T-helper 2 cell treated with Interferon-gamma antibody and Interleukin-4, amounts not matched to agents 5 μg/mL and 100 μg/mL, for 36 hours (primary cell): ENCODE data around the gene CPLX3.
A peak's percentile ranks its signal among the peaks of the same experiment; 100 is the strongest.

Experiments used
- DNase-seq: peaks from one replicate; pipeline ENCODE4 v3.0.0; 2021; ENCODE audit warnings: low spot score
- H3K27ac Mint-ChIP-seq: one replicate; pipeline ENCODE4 v1.8.0; 2021; ENCODE audit warnings: mild to moderate bottlenecking, mixed read lengths
- H3K27me3 Mint-ChIP-seq: one replicate; pipeline ENCODE4 v1.8.0; 2021; ENCODE audit warnings: low read depth, mixed read lengths
- H3K36me3 Mint-ChIP-seq: one replicate; pipeline ENCODE4 v1.8.0; 2021; ENCODE audit warnings: low read depth, mixed read lengths
- H3K4me1 Mint-ChIP-seq: one replicate; pipeline ENCODE4 v1.8.0; 2021; ENCODE audit warnings: low read depth, mixed read lengths
- H3K4me3 Mint-ChIP-seq: one replicate; pipeline ENCODE4 v1.8.0; 2022; ENCODE audit warnings: mild to moderate bottlenecking, moderate library complexity, mixed read lengths
- H3K9me3 Mint-ChIP-seq: one replicate; pipeline ENCODE4 v1.8.0; 2021; ENCODE audit warnings: mixed read lengths

The CPLX3 gene

DNA sequence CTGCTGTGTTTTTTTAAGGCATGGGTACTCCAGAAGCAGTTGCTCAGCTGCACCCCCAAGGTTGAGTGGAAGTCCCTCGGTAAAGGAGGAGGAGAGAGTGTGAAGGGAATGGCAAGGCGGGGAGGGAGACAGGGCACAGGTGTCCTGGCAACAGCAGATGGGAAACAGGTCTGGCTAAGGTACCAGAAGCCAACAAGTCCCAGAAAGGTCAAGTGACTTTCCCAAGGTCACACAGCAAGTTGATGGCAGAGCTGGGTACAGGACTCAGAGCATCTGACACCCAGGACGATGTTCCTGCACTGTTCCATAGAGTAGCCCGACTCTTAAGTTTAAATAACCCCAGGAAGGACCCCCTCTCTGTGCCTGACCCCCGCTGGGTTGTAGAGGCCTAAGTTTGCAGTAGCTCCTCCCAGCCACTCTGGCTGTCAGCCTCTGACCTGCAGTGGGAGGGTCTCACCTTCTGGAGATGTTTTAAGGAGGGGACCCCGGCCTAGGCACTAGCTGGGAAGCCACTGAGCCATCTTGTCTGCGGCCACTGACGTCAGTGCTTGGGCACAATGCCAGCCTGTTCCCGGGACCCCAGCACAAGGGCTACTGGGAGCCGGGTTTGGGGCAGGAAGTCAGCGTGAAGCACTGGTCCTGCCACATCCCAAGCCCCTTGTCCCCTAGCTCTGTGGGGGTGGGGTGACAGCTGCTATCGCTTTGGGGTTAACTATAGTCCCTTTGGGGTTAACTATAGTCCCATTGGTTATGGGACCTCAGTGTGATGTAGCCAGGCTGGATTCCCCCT, 34.0 kb upstream of the CPLX3 start:
- Mint-ChIP-seq H3K4me1 (peaks cover 73% of the 10 kb centered on the region), H3K9me3 (no peaks in the 10 kb centered on the region), H3K27me3 (no peaks in the 10 kb centered on the region), H3K4me3 (peak overlapping the region; percentile 88), H3K36me3 (peaks cover 51% of the 10 kb centered on the region), H3K27ac (peak overlapping the region; percentile 72)
- DNase-seq, result no peak

DNA sequence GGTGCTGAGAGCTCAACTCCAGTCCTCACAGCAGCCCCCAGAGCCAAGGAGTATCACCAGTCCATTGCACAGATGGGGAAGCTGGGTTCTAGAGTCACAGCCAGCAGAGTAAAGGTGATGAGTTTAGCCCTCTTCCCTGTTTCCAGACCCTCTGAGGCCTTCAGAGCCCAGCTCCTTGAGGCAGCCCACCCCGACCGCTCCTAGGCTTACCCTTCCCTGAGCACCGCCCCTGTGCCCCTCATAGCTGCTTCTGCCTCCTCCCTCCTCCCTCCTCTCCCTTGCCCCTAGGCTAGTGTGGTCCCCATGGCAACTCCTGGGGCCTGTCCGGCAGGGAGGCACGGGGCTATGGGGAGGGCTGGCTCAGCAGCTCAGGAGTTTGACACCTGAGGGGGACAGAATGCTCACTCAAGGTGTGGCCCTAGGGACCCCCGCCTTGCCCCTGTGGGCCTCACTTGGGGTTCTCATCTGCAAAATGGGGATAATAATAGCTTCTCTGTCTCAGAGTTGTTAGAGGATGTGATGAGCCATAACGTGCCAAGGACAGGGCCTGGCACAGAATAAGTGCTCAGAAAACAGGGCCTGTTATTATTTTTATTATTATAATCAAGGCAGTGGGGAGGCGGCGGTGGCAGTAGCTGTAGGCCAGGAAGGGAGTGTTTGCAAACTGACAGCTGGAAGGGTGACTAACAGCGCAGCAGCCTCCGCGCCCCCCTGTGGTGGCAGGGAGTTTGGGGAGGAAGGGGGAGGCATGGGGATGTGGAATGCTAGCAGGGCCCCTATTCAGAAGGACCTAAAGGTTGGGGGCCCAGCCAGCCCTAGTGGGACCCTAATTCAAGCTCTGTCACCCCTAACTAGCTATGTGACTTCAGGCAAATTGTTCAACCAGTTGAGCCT, 33.0 kb upstream of the CPLX3 start:
- H3K36me3 Mint-ChIP-seq, result peaks cover 52% of the 10 kb centered on the region
- peaks cover 72% of the 10 kb centered on the region for H3K4me1 Mint-ChIP-seq
- peak overlapping the region; percentile 63 for H3K4me3 Mint-ChIP-seq
- no peaks in the 10 kb centered on the region for H3K27me3 Mint-ChIP-seq
- peak; percentile 50 for DNase-seq
- H3K9me3 Mint-ChIP-seq, result no peaks in the 10 kb centered on the region
- H3K27ac Mint-ChIP-seq, result peak overlapping the region; percentile 56

DNA sequence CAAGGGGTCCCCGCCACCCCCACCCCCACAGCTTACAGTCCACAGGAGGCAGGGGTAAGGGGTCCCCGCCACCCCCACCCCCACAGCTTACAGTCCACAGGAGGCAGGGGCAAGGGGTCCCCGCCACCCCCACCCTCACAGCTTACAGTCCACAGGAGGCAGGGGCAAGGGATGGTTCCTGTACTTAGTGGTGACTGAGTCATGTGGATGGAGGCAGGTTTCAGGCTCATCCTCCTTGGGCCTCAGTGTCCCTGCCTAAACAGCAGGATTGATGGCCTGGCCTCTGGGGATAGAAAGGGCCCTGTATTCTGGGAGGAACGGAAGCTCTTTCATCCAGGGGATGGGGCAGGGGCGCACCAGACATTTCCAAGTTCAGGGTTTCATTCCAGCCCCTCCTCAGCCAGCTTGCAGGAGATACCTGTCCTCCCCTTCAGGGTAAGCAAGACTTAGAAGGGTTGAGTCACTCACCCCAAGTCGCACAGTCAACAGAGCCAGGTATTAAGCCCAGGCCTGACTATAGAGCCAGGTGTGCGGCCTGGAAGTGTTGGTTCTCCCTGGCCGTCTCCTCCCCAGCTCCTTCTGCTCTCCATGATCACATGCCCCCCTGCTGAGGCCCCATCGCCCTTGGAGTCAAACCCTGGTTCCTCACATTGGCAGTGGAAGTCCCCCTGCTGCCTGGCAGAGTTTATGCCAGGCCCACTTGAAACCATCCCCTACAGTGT, 32.0 kb upstream of the CPLX3 start:
- Mint-ChIP-seq H3K27me3 (no peaks in the 10 kb centered on the region), H3K4me3 (peak overlapping the region; percentile 66), H3K27ac (peak overlapping the region; percentile 83), H3K4me1 (peaks cover 68% of the 10 kb centered on the region), H3K9me3 (no peaks in the 10 kb centered on the region), H3K36me3 (peaks cover 48% of the 10 kb centered on the region)
- DNase-seq, result no peak

DNA sequence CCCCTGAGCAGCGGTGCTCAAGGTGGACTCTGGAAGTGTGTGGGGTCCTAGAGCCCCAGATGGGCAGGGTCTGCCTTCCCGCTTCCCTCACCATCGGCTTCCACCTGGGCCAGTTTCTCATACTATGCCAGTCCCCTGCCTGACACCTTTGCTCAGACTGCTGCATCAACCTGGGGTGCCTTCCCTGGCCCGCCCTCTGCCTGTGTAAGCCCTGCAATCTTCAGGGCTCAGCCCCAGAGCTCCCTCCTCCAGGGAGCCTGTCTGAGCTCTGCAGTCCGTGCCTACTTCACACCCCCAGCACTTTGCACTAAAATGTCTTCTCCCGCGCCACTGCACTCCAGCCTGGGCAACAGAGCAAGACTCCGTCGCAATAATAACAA, 31.5 kb upstream of the CPLX3 start:
- Mint-ChIP-seq H3K4me3 (peak overlapping the region; percentile 66), H3K9me3 (no peaks in the 10 kb centered on the region)

DNA sequence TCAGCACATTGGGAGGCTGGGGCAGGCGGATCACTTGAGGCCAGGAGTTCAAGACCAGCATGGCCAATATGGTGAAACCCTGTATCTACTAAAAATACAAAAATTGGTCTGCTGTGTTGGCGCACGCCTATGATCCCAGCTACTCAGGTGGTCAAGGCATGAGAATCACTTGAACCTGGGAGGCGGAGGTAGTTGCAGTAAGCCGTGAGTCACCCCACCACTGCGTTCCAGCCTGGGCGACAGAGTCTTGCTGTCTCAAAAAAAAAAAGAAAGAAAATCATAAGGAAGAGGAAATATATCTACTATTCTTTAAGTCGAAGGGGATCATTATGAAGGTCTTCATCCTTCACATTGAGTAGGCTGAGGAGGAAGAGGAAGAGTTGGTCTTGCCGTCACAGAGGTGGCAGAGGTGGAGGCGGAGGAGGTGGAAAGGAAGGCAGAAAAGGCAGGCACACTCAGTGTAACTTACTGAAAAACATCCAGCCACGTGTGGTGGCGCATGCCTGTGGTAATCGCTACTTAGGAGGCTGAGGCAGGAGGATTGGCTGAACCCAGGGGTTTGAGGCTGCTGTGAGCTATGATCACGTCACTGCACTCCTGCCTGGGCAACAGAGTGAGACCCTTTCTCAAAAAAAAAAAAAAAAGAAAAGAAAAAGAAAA, 30.3 kb upstream of the CPLX3 start:
- no peaks in the 10 kb centered on the region for H3K27me3 Mint-ChIP-seq
- H3K9me3 Mint-ChIP-seq, result no peaks in the 10 kb centered on the region
- H3K4me1 Mint-ChIP-seq, result peaks cover 65% of the 10 kb centered on the region
- peak overlapping the region; percentile 82 for H3K27ac Mint-ChIP-seq
- DNase-seq, result peak; percentile 33
- peak overlapping the region; percentile 48 for H3K4me3 Mint-ChIP-seq
- peaks cover 48% of the 10 kb centered on the region for H3K36me3 Mint-ChIP-seq

More for the DNA sequence above, 31.5 kb upstream of the CPLX3 start:
- Mint-ChIP-seq H3K36me3 (peaks cover 48% of the 10 kb centered on the region), H3K4me1 (peaks cover 68% of the 10 kb centered on the region), H3K27me3 (no peaks in the 10 kb centered on the region), H3K27ac (peak overlapping the region; percentile 83)
- DNase-seq, result no peak

DNA sequence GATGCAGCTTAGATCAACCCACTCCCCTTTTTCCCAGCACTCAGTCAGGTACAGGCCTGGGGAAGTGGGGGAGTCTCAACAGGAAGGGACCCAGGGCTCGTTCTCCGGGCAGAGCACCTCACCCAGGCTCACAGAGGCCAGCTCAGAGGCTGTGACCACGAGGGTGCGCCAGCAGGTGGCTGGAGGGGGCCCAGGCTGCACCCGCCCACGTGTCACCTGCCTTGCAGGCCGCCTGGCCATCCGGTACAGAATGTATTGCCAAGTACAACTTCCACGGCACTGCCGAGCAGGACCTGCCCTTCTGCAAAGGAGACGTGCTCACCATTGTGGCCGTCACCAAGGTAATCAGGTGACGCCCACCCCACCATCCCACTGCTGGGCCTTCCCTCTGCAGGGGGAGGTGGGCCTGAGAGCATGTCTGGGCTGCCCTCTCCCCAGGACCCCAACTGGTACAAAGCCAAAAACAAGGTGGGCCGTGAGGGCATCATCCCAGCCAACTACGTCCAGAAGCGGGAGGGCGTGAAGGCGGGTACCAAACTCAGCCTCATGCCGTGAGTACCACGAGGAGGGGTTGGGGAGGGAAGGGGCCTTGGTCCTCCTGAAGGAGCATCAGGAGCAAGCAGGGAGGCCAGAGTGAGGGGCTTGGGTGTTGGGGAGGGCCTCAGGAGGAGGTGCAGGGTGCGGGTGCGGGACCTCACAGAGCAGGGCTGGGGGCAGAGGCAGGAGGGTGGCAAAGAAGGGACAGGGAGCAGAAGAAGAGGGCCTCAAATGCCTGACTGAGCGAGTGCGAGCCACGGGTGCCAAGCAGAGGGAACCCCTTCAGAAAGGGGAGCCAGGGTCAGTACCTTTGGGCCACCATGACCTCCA, 27.8 kb upstream of the CPLX3 start:
- peaks cover 53% of the 10 kb centered on the region for H3K36me3 Mint-ChIP-seq
- no peak overlapping the region for H3K4me3 Mint-ChIP-seq
- H3K4me1 Mint-ChIP-seq, result peaks cover 40% of the 10 kb centered on the region

DNA sequence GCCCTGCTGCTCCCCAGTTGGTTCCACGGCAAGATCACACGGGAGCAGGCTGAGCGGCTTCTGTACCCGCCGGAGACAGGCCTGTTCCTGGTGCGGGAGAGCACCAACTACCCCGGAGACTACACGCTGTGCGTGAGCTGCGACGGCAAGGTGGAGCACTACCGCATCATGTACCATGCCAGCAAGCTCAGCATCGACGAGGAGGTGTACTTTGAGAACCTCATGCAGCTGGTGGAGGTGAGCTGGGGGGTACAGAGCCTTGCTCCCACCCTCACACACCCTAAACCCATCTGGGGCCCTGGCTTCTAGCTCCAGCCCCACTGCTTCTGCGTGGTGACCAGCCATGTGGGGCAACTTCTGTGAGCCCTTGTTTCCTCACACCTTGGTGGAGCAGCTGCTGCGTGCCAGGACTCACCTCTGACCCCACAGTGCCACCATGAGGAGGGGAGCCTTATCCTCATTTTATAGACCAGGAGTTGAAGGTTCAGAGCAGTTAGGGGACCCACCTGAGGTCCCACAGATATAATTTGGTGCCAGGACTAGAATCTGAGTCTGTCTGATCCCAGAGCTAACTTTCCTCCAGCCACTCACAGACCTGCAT, 27.1 kb upstream of the CPLX3 start:
- Mint-ChIP-seq H3K27me3 (no peaks in the 10 kb centered on the region), H3K4me3 (no peak overlapping the region), H3K36me3 (peaks cover 59% of the 10 kb centered on the region), H3K9me3 (no peaks in the 10 kb centered on the region), H3K27ac (peak overlapping the region; percentile 77), H3K4me1 (peaks cover 37% of the 10 kb centered on the region)
- DNase-seq, result no peak

More for the DNA sequence above, 27.8 kb upstream of the CPLX3 start:
- Mint-ChIP-seq H3K27ac (peak overlapping the region; percentile 77), H3K9me3 (no peaks in the 10 kb centered on the region), H3K27me3 (no peaks in the 10 kb centered on the region)
- no peak for DNase-seq

DNA sequence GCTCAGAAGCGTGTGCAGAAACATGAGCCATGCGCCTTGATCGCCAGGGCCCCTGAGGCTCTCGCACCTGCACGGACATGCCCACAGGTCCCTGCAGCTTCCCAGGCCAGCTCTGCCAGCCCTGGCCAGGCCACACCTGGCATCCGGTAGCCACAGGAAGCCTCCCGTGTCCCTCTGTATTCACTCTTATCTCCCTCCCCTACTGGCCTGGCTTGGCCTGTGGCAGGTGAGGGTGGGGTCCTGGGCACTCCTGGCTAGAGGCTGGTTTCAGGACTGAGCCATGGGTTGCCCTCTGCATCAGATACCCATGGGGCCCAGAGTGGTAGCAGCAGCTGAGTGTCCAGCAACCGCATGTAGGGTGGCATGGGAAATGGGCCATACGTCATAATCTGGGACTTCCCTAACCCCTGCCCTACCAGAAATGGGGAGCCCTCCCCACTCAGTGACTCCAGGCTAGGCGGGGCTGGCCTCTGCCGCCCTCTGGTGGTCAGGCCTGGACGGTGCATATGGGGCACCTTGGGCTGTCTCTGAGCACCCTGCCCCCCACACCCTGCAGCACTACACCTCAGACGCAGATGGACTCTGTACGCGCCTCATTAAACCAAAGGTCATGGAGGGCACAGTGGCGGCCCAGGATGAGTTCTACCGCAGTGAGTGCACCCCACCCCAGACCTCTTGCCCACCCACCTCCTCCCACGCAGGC, 26.4 kb upstream of the CPLX3 start:
- Mint-ChIP-seq H3K4me3 (no peak overlapping the region), H3K36me3 (peaks cover 59% of the 10 kb centered on the region), H3K9me3 (no peaks in the 10 kb centered on the region), H3K27me3 (no peaks in the 10 kb centered on the region), H3K27ac (peak overlapping the region; percentile 77), H3K4me1 (peaks cover 30% of the 10 kb centered on the region)
- DNase-seq, result peak; percentile 84

DNA sequence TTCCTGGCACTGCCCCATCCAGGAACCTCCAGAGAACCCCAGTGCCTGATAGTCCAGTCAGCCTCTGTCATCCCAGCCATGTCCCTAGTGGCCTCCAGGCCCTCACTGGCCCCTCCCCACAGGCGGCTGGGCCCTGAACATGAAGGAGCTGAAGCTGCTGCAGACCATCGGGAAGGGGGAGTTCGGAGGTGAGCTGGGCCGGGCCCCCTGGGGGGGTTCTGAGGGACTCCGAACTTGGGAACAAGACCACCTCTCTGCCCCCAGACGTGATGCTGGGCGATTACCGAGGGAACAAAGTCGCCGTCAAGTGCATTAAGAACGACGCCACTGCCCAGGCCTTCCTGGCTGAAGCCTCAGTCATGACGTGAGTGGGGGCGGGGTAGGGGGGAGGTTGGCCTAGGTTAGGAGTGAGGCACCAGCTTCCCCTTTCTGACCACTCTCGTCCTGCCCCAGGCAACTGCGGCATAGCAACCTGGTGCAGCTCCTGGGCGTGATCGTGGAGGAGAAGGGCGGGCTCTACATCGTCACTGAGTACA, 25.8 kb upstream of the CPLX3 start:
- no peak overlapping the region for H3K4me3 Mint-ChIP-seq
- DNase-seq, result no peak
- H3K4me1 Mint-ChIP-seq, result peaks cover 25% of the 10 kb centered on the region
- peaks cover 57% of the 10 kb centered on the region for H3K36me3 Mint-ChIP-seq
- H3K27me3 Mint-ChIP-seq, result no peaks in the 10 kb centered on the region
- H3K9me3 Mint-ChIP-seq, result no peaks in the 10 kb centered on the region
- no peak overlapping the region for H3K27ac Mint-ChIP-seq

DNA sequence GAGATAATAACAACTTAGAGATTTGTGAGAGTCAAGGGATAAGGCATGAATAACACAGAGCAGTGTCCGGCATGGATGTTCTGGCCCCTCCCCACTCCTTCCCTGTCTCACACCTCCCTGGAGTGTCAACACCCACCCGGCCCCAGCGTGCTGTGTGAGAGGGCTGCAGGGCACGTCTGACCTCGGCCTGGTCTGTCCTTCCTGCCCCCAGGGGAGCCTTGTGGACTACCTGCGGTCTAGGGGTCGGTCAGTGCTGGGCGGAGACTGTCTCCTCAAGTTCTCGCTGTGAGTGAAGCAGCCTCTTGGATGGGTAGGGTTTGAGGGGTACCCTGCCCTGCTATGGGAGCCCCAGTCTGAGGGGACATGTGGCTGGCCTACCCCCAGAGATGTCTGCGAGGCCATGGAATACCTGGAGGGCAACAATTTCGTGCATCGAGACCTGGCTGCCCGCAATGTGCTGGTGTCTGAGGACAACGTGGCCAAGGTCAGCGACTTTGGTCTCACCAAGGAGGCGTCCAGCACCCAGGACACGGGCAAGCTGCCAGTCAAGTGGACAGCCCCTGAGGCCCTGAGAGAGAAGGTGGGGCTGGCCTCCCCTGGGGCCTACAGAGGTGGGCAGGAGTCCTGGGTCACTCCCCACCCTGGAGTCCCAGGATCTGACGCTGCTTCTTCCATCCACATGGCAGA, 25.0 kb upstream of the CPLX3 start:
- H3K9me3 Mint-ChIP-seq, result no peaks in the 10 kb centered on the region
- H3K4me3 Mint-ChIP-seq, result no peak overlapping the region
- H3K4me1 Mint-ChIP-seq, result peaks cover 22% of the 10 kb centered on the region
- H3K36me3 Mint-ChIP-seq, result peaks cover 54% of the 10 kb centered on the region
- no peaks in the 10 kb centered on the region for H3K27me3 Mint-ChIP-seq
- H3K27ac Mint-ChIP-seq, result no peak overlapping the region
- no peak for DNase-seq

DNA sequence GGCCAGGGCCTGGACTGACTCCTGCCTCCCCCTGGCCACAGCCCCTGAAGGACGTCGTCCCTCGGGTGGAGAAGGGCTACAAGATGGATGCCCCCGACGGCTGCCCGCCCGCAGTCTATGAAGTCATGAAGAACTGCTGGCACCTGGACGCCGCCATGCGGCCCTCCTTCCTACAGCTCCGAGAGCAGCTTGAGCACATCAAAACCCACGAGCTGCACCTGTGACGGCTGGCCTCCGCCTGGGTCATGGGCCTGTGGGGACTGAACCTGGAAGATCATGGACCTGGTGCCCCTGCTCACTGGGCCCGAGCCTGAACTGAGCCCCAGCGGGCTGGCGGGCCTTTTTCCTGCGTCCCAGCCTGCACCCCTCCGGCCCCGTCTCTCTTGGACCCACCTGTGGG, 24.1 kb upstream of the CPLX3 start:
- Mint-ChIP-seq H3K27me3 (no peaks in the 10 kb centered on the region), H3K4me1 (peaks cover 28% of the 10 kb centered on the region), H3K4me3 (no peak overlapping the region), H3K9me3 (no peaks in the 10 kb centered on the region), H3K27ac (no peak overlapping the region), H3K36me3 (peaks cover 55% of the 10 kb centered on the region)
- DNase-seq, result no peak
